SKM-1 treated with dmso at 0.1 percent for 144 hours (cell line): ENCODE measurements around the gene PPA1.
A peak's percentile ranks its signal among the peaks of the same experiment; 100 is the strongest.
"Not testable (repeated sequence)": the region's sequence is repeated elsewhere in the genome, so short reads cannot be mapped to it uniquely, and the experiment has no call there.

Source experiments
- DNase-seq: peaks from one replicate; lab custom pipeline; 2025; ENCODE audit not compliant: unreplicated experiment; lab: John Stamatoyannopoulos, UW

The PPA1 gene

GRCh38 chr10:70175516-70175915 is 57.7 kb downstream of the PPA1 start:
- DNase-seq = no peak

GRCh38 chr10:70174058-70174741 is 59.0 kb downstream of the PPA1 start:
- DNase-seq = peak; percentile 55

- DNase-seq = no peak
These were observed 63.4 kb downstream of the PPA1 start for GRCh38 chr10:70169649-70170364.

- DNase-seq = no peak
These were observed 64.2 kb downstream of the PPA1 start for GRCh38 chr10:70169011-70169410.

- no peak for DNase-seq
These were observed 66.0 kb downstream of the PPA1 start for GRCh38 chr10:70167246-70167645.

GRCh38 chr10:70166394-70166793 is 66.8 kb downstream of the PPA1 start:
- no peak for DNase-seq

GRCh38 chr10:70164163-70164562 is 69.1 kb downstream of the PPA1 start:
- DNase-seq = peak; percentile 81

- no peak for DNase-seq
These were observed 69.8 kb downstream of the PPA1 start for GRCh38 chr10:70163448-70163847.

GRCh38 chr10:70162892-70163201 is 70.4 kb downstream of the PPA1 start:
- DNase-seq = no peak

- DNase-seq = no peak
These were observed 70.9 kb downstream of the PPA1 start for GRCh38 chr10:70162151-70162891.

- no peak for DNase-seq
These were observed 72.4 kb downstream of the PPA1 start for GRCh38 chr10:70160798-70161197.

GRCh38 chr10:70159366-70159765 is 73.9 kb downstream of the PPA1 start:
- not testable (repeated sequence) for DNase-seq

- DNase-seq = no peak
These were observed 75.1 kb downstream of the PPA1 start for GRCh38 chr10:70158113-70158512.

GRCh38 chr10:70155255-70155838 is 77.9 kb downstream of the PPA1 start:
- no peak for DNase-seq
